Mesenchymal stem cell (in vitro differentiated cells and primary cell): ENCODE measurements around the gene STAB1.
A peak's percentile ranks its signal among the peaks of the same experiment; 100 is the strongest.

ENCODE experiments used
- DNase-seq: peaks from one replicate; pipeline ENCODE4 v3.0.0-alpha.2; 2013
- H2AFZ ChIP-seq: one replicate; pipeline ENCODE4 v1.6.1; 2013; ENCODE audit warnings: low read depth, mild to moderate bottlenecking, control low read depth, inconsistent platforms, low read length, moderate library complexity
- H2AK5ac ChIP-seq: 2 replicates; pipeline ENCODE4 v1.6.1; 2013; ENCODE audit warnings: low read length, moderate library complexity, mild to moderate bottlenecking, inconsistent platforms; ENCODE audit not compliant: severe bottlenecking
- H2BK120ac ChIP-seq: one replicate; pipeline ENCODE4 v1.6.1; 2013; ENCODE audit warnings: low read depth, mild to moderate bottlenecking, inconsistent platforms, low read length, moderate library complexity
- H2BK12ac ChIP-seq, 2 experiments: one replicate each; pipeline ENCODE4 v1.6.1; 2013; ENCODE audit warnings: inconsistent platforms in 2 of 2, low read length in 2 of 2, mild to moderate bottlenecking in 2 of 2, moderate library complexity in 2 of 2, control low read depth in 1 of 2
- H2BK15ac ChIP-seq: one replicate; pipeline ENCODE4 v1.6.1; 2013; ENCODE audit warnings: mild to moderate bottlenecking, low read depth, inconsistent platforms; ENCODE audit not compliant: poor library complexity, severe bottlenecking
- H2BK5ac ChIP-seq: 2 replicates; pipeline ENCODE4 v1.6.1; 2013; ENCODE audit warnings: low read depth, mild to moderate bottlenecking, low read length, control low read depth, inconsistent platforms; ENCODE audit not compliant: poor library complexity, severe bottlenecking
- H3K14ac ChIP-seq, 2 experiments: one replicate each; pipeline ENCODE4 v1.6.1; 2013; ENCODE audit warnings: inconsistent platforms in 2 of 2, low read length in 2 of 2, control low read depth in 1 of 2, mild to moderate bottlenecking in 1 of 2, moderate library complexity in 1 of 2
- H3K18ac ChIP-seq, 2 experiments: one replicate each; pipeline ENCODE4 v1.6.1; 2013; ENCODE audit warnings: inconsistent platforms in 2 of 2, low read length in 2 of 2, control low read depth in 1 of 2, low read depth in 1 of 2, mild to moderate bottlenecking in 1 of 2
- H3K23ac ChIP-seq, 2 experiments: one replicate each; pipeline ENCODE4 v1.6.1; 2013; ENCODE audit warnings: inconsistent platforms in 2 of 2, low read length in 2 of 2, mild to moderate bottlenecking in 2 of 2, moderate library complexity in 2 of 2, control low read depth in 1 of 2
- H3K27ac ChIP-seq: 2 replicates; pipeline ENCODE4 v1.5.1; 2013; ENCODE audit warnings: mild to moderate bottlenecking, moderate library complexity, low read length, control low read depth, inconsistent platforms; ENCODE audit not compliant: poor library complexity, severe bottlenecking
- H3K27me3 ChIP-seq, 2 experiments: 2 replicates each; pipeline versions ENCODE4 v1.6.1 to v1.7.0; 2013; ENCODE audit warnings: low read length in 2 of 2, mild to moderate bottlenecking in 2 of 2, moderate library complexity in 2 of 2, control low read depth in 1 of 2, inconsistent platforms in 1 of 2; ENCODE audit not compliant: control insufficient read depth in 1 of 2, insufficient read depth in 1 of 2
- H3K36me3 ChIP-seq, 2 experiments: 2 replicates each; pipeline versions ENCODE4 v1.6.1 to v1.7.0; 2013; ENCODE audit warnings: low read length in 2 of 2, control low read depth in 1 of 2, inconsistent platforms in 1 of 2, low read depth in 1 of 2, mild to moderate bottlenecking in 1 of 2; ENCODE audit not compliant: insufficient read depth in 2 of 2, control insufficient read depth in 1 of 2
- H3K4ac ChIP-seq, 2 experiments: one replicate each; pipeline ENCODE4 v1.6.1; 2013; ENCODE audit warnings: inconsistent platforms in 2 of 2, low read length in 2 of 2, mild to moderate bottlenecking in 2 of 2, moderate library complexity in 2 of 2, control low read depth in 1 of 2, low read depth in 1 of 2
- H3K4me1 ChIP-seq: 2 replicates; pipeline ENCODE4 v1.6.1; 2013; ENCODE audit warnings: low read depth, low read length, control low read depth; ENCODE audit not compliant: control insufficient read depth, insufficient read depth
- H3K4me2 ChIP-seq: 2 replicates; pipeline ENCODE4 v1.6.1; 2013; ENCODE audit warnings: low read length, mild to moderate bottlenecking, inconsistent platforms; ENCODE audit not compliant: poor library complexity, severe bottlenecking
- H3K4me3 ChIP-seq, 2 experiments: 2 replicates each; pipeline versions ENCODE4 v1.5.1 to v1.7.0; 2013; ENCODE audit warnings: low read length in 2 of 2, mild to moderate bottlenecking in 2 of 2, control low read depth in 1 of 2, low read depth in 1 of 2; ENCODE audit not compliant: insufficient read depth in 1 of 2
- H3K79me1 ChIP-seq: replicated peaks from 2 replicates; pipeline ENCODE4 v1.6.1; 2013; ENCODE audit warnings: mild to moderate bottlenecking, control low read depth, low read length, inconsistent platforms; ENCODE audit not compliant: poor library complexity, severe bottlenecking
- H3K9ac ChIP-seq: 2 replicates; pipeline ENCODE4 v1.7.0; 2013; ENCODE audit warnings: mild to moderate bottlenecking, low read length, moderate library complexity
- H3K9me3 ChIP-seq: 2 replicates; pipeline ENCODE4 v1.7.0; 2013; ENCODE audit warnings: mild to moderate bottlenecking, low read length; ENCODE audit not compliant: control insufficient read depth
- H4K8ac ChIP-seq: one replicate; pipeline ENCODE4 v1.6.1; 2013; ENCODE audit warnings: inconsistent platforms, mild to moderate bottlenecking, low read length, moderate library complexity
- H4K91ac ChIP-seq: one replicate; pipeline ENCODE4 v1.6.1; 2013; ENCODE audit warnings: mild to moderate bottlenecking, low read length, inconsistent platforms
- WGBS: methylation state at CpG from one replicate; pipeline ENCODE4 v1.1.7; 2013; ENCODE audit warnings: mixed read lengths; 5-methylcytosine and 5-hydroxymethylcytosine counted together

Gene STAB1

DNA sequence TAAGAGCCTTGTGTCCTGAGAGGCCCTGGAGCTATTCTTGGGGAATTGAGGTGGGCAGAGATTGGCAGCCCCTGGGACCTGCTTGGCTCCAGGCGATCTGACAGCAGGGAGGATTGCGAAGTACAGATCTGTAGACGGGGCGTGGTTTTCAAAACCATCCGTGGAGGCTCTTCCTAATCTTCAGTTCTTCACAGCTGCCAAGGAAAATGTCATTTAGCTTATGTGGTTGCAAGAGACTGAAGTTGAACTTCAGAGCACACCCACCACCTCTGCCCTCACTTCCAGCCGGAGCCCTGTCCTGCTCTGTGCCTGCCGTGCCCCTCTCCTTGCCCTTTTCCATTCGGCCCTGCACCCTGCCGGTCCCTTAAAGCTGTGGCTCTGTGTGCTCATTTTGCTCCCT is 26.8 kb upstream of the STAB1 start:
- H2AK5ac ChIP-seq, result no peak overlapping the region
- no peak overlapping the region for H2BK15ac ChIP-seq
- H3K4me2 ChIP-seq, result no peak overlapping the region
- peaks cover 51 to 72% of the 10 kb centered on the region in 2 experiments for H3K36me3 ChIP-seq
- no peak overlapping the region for H2BK12ac ChIP-seq
- no peaks in the 10 kb centered on the region for H3K27me3 ChIP-seq
- peaks cover 14% of the 10 kb centered on the region for H3K4me1 ChIP-seq
- H3K9ac ChIP-seq, result no peak overlapping the region
- no peak overlapping the region for H4K8ac ChIP-seq
- no peak for DNase-seq
- H3K23ac ChIP-seq, result peak overlapping the region in 1 of 2 experiments; percentile 71
- H3K79me1 ChIP-seq, result peaks cover 41% of the 10 kb centered on the region
- no peak overlapping the region for H2AFZ ChIP-seq
- no peak overlapping the region for H2BK120ac ChIP-seq
- no peak overlapping the region for H3K27ac ChIP-seq
- H2BK5ac ChIP-seq, result no peak overlapping the region
- H3K4ac ChIP-seq, result no peak overlapping the region
- 85% methylated on average over 9 of the region's 9 CpGs for WGBS
- H4K91ac ChIP-seq, result no peak overlapping the region
- H3K9me3 ChIP-seq, result no peaks in the 10 kb centered on the region
- no peak overlapping the region for H3K14ac ChIP-seq
- H3K18ac ChIP-seq, result no peak overlapping the region
- peak overlapping the region in 1 of 2 experiments; percentile 19 for H3K4me3 ChIP-seq

DNA sequence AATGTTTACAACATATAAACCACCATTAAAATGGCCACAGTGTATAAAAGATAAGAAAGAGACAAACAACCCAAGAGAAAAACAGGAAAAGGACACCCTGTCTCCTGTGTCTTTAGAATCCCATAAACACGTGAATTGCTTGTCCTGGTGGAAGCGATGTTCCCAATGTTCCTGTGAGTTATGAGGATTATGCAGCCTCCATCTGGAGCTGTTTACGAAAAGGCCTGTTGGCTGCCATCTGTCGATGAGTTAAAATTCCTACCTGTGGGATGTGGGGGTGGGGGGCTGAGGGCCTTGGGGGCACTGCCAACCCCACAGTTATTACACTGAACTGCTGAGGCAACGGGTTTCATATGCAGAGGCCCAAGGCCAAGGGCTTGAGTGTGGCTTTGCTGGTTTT is 26.1 kb upstream of the STAB1 start:
- no peak for DNase-seq
- Histone ChIP-seq H3K4me1 (peaks cover 14% of the 10 kb centered on the region), H2BK120ac (no peak overlapping the region), H3K27me3 (no peaks in the 10 kb centered on the region), H3K14ac (no peak overlapping the region), H4K8ac (no peak overlapping the region), H2BK12ac (no peak overlapping the region), H3K4me3 (no peak overlapping the region), H2BK15ac (no peak overlapping the region), H3K9ac (no peak overlapping the region), H2BK5ac (no peak overlapping the region), H3K23ac (no peak overlapping the region), H2AFZ (no peak overlapping the region), H3K4me2 (no peak overlapping the region), H3K27ac (no peak overlapping the region), H3K36me3 (peaks cover 53 to 74% of the 10 kb centered on the region in 2 experiments), H2AK5ac (no peak overlapping the region), H3K79me1 (peaks cover 46% of the 10 kb centered on the region), H3K4ac (no peak overlapping the region), H3K9me3 (no peaks in the 10 kb centered on the region), H4K91ac (no peak overlapping the region), H3K18ac (no peak overlapping the region)
- 82% methylated on average over 5 of the region's 5 CpGs for WGBS

DNA sequence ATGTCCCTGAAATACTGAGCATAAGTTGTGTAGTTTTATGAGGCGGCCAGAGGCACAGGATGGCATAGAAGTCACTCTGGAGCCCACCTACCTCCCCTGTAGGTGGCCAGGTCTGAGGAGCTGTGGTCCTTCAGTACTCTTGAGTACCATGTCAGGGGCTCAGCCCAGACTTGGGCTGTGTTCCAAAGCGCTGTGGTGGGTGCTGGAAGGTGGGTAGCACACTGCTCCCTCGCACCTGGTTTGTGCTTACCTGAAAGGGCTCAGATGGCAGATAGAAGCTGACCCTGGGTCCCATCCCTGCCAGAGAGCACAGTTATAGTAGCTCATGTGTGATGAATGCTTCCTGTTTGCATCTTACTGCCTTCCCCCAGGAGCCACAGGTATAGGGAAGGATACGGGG is 24.2 kb upstream of the STAB1 start:
- Histone ChIP-seq H2BK5ac (no peak overlapping the region), H3K9ac (no peak overlapping the region), H4K91ac (no peak overlapping the region), H3K18ac (no peak overlapping the region), H3K4me3 (no peak overlapping the region), H2AFZ (no peak overlapping the region), H2AK5ac (no peak overlapping the region), H3K14ac (no peak overlapping the region), H3K4me1 (peaks cover 9% of the 10 kb centered on the region), H3K23ac (no peak overlapping the region), H3K27ac (no peak overlapping the region), H3K9me3 (no peaks in the 10 kb centered on the region), H3K36me3 (peaks cover 57 to 73% of the 10 kb centered on the region in 2 experiments), H3K79me1 (peaks cover 44% of the 10 kb centered on the region), H3K4ac (no peak overlapping the region), H3K4me2 (no peak overlapping the region), H4K8ac (no peak overlapping the region), H2BK15ac (no peak overlapping the region), H2BK12ac (no peak overlapping the region), H3K27me3 (no peaks in the 10 kb centered on the region), H2BK120ac (no peak overlapping the region)
- WGBS, result 92% methylated on average over 4 of the region's 4 CpGs
- DNase-seq, result no peak

DNA sequence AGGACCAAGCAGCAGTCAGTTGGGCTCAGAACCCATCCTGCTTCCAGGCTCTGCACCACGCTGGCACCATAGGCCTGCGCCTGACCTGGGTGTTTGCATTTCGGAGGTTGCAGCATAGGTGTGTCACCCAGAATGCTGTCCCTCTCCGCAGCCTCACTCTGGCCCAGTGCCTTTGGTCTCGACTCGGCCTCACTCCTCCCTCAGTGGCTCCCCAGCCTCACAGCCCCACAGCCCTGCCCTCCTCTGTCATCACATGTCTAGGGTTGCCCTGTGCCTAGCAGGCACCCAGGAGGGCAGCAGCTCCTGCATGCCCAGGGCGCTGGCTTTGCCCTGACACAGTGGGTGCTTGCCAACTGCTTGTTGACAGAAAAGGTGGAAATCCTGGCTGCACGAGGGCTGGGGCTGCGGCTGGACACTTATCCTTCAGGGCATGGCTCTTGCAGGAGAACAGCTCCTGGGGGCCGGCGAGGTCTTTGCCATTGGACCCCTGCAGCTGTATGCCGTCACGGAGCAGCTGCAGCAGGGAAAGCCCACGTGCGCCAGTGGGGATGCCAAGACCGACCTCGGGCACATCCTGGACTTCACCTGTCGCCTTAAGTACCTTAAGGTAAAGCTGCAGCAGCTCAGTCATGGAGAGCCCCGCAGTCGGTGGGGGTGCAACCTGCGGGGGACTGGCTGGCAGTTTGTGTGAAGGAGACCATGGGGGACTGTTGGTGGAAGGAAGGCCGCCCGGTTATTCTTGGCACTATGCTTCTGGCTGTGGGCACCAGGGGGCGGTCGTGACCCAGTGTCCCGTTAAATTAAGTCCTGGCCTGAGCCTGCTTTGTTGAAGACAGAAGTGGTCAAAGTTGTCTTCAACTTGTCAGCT is 23.5 kb upstream of the STAB1 start:
- Histone ChIP-seq H4K91ac (no peak overlapping the region), H3K9me3 (no peaks in the 10 kb centered on the region), H3K9ac (no peak overlapping the region), H3K4me2 (no peak overlapping the region), H3K27ac (no peak overlapping the region), H2BK15ac (no peak overlapping the region), H3K4ac (no peak overlapping the region), H2BK12ac (no peak overlapping the region), H2BK120ac (no peak overlapping the region), H2BK5ac (no peak overlapping the region), H3K18ac (no peak overlapping the region), H3K23ac (no peak overlapping the region), H3K4me1 (peaks cover 5% of the 10 kb centered on the region), H3K27me3 (no peaks in the 10 kb centered on the region), H2AK5ac (no peak overlapping the region), H3K14ac (no peak overlapping the region), H3K4me3 (no peak overlapping the region), H4K8ac (no peak overlapping the region), H3K79me1 (peaks cover 47% of the 10 kb centered on the region), H3K36me3 (peaks cover 61 to 74% of the 10 kb centered on the region in 2 experiments), H2AFZ (no peak overlapping the region)
- 77% methylated on average over 26 of the region's 26 CpGs for WGBS
- peak; percentile 44 for DNase-seq
